ENCODE results near the gene CD44.
A peak's percentile ranks its signal among the peaks of the same experiment; 100 is the strongest.

CD44 gene

GRCh38 chr11:35179466-35180135, 40.6 kb downstream of the CD44 start:
- peaks cover 91% of the 10 kb centered on the region for H3K36me3 Mint-ChIP-seq (ENCODE audit: low read depth)
- H3K4me1 Mint-ChIP-seq (ENCODE audit: low read depth): peaks cover 90% of the 10 kb centered on the region
- DNase-seq: no peak
- H3K27me3 Mint-ChIP-seq: no peaks in the 10 kb centered on the region
- H3K27ac Mint-ChIP-seq: peak overlapping the region; percentile 94
- no peaks in the 10 kb centered on the region for H3K9me3 Mint-ChIP-seq
- peak overlapping the region; percentile 41 for H3K4me3 Mint-ChIP-seq

DNA sequence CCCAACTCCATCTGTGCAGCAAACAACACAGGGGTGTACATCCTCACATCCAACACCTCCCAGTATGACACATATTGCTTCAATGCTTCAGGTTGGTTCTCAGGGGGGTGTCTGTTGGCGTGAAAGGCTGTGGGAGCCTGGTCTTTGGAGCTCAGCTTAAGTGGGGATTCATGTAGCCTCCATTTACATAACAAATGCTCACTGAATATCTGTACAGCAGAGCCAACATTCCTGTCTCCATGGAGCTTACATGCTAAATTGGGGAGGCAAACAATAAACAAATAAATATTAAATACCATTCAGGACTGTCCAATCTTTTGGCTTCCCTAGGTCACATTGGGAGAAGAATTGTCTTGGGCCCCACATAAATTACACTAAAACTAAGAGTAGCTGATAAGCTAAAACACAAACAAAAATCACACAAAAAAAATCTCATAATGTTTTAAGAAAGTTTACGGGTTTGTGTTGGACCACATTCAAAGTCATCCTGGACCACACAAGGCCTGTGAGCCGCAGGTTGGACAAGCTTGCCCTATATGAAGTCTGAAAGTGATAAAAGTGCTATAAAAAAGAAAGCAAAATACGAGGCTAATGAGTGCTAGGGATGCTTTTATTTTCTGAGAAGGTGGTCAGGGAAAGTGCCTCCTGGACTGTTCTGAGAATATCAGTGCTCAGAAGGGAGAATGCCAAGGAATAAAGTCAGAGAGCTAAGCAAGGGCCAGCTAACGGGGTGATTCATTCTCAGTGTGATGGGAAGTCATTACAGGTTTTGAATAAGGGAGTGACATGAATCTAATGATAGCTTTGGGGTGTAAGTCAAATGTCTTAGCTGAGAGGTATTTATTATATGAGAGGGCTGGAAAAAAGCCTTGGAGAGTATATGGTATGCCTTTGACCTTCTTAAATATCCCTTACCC, 41.6 kb downstream of the CD44 start:
- Mint-ChIP-seq H3K9me3 (no peaks in the 10 kb centered on the region), H3K4me1 (ENCODE audit: low read depth) (peaks cover 90% of the 10 kb centered on the region), H3K4me3 (no peak overlapping the region), H3K27ac (peak overlapping the region; percentile 94), H3K27me3 (no peaks in the 10 kb centered on the region), H3K36me3 (ENCODE audit: low read depth) (peaks cover 91% of the 10 kb centered on the region)
- DNase-seq: no peak

DNA sequence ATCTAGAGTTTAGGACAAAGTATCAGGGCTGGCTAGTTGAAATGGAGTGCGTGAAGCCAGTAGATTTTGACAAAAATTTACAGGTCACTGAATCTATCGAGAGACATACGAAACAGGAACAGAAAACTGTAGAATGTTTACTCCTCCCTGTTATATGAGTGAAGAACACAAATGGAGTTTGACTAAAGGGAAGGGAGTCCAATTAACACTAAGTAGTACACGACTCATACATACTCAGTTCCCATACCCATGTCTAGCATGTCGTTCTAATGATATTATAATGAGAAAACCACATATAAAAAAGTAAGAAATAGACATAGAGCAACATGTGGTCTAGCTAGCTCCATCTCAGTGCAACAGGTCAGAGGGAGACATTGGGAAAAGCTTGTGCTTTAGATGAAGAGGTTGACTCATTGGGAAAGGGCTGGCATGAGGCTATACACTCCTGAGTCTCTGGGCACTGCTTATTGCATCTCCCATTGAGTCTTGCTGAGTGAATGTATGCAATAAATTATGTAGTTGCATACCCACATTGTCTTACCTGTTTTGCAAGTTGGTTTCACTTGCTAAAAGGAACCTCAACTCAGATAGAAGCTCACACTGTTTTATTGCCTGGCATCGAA, 43.5 kb downstream of the CD44 start:
- Mint-ChIP-seq H3K4me3 (no peak overlapping the region), H3K27me3 (no peaks in the 10 kb centered on the region), H3K9me3 (no peaks in the 10 kb centered on the region), H3K27ac (peak overlapping the region; percentile 81), H3K4me1 (ENCODE audit: low read depth) (peaks cover 87% of the 10 kb centered on the region), H3K36me3 (ENCODE audit: low read depth) (peaks cover 95% of the 10 kb centered on the region)
- no peak for DNase-seq

DNA sequence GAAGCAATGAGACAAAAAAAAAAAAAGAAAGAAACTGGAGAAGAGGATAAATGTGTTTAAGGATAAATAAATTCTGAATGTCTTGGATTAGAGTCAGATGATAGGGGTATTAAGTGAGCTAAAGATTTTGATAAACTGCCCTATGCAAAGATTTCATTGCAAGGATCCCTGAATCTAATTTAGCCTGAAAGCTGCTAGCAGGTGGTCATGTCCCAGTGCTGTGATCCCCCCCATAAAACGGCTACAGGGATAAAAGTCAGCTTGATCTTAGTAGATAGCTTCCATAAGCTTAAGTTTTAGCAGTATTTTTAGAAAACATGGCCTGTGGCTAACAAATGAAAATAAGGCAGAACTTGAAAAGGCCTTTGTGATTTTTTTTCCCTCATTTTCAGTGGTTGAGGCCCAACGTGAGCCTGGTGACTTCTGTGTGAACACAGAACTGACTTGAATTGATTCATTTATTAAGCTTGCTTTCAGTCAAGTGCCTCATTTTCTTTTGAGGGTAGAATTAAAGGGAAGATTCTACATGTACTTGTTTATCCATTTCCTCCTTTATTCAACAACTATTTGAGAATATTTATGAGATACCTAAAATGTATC, 44.5 kb downstream of the CD44 start:
- Mint-ChIP-seq H3K27me3 (no peaks in the 10 kb centered on the region), H3K27ac (peak overlapping the region; percentile 81), H3K4me3 (no peak overlapping the region), H3K9me3 (no peaks in the 10 kb centered on the region), H3K36me3 (ENCODE audit: low read depth) (peaks cover 95% of the 10 kb centered on the region), H3K4me1 (ENCODE audit: low read depth) (peaks cover 87% of the 10 kb centered on the region)
- no peak for DNase-seq

GRCh38 chr11:35185696-35186095, 46.7 kb downstream of the CD44 start:
- Mint-ChIP-seq H3K27ac (peak overlapping the region; percentile 49), H3K4me3 (no peak overlapping the region), H3K36me3 (ENCODE audit: low read depth) (peaks cover 95% of the 10 kb centered on the region), H3K9me3 (no peaks in the 10 kb centered on the region), H3K27me3 (no peaks in the 10 kb centered on the region), H3K4me1 (ENCODE audit: low read depth) (peaks cover 84% of the 10 kb centered on the region)
- no peak for DNase-seq

- Mint-ChIP-seq H3K27me3 (no peaks in the 10 kb centered on the region), H3K4me1 (ENCODE audit: low read depth) (peaks cover 89% of the 10 kb centered on the region), H3K9me3 (no peaks in the 10 kb centered on the region), H3K27ac (peak overlapping the region; percentile 76), H3K36me3 (ENCODE audit: low read depth) (peaks cover 100% of the 10 kb centered on the region), H3K4me3 (no peak overlapping the region)
- no peak for DNase-seq
Observed at GRCh38 chr11:35187996-35188395, 49.0 kb downstream of the CD44 start.

GRCh38 chr11:35190804-35191348, 51.9 kb downstream of the CD44 start:
- H3K27ac Mint-ChIP-seq: peak overlapping the region; percentile 44
- no peak overlapping the region for H3K4me3 Mint-ChIP-seq
- no peak for DNase-seq

DNA sequence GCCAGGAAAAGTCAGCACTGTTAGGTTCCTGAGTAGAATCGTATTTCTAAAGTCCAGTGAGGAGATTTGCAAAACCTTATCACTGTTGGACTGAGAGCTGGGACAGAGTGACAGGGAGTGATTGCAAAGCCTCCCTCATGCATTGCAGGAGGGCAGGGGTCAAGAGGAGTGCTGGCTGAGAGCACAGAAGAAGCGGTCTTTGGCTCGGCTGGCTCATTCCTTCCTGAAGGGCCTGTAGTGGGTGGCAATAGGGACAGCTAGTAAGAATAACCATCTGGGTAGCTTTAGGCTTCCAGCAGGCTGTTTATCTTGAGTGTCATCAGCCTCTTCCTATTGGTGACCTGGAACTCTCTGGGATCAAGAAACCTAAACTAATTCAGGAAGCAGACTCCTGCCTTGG, 53.4 kb downstream of the CD44 start:
- DNase-seq: no peak
- peak overlapping the region; percentile 77 for H3K27ac Mint-ChIP-seq
- no peak overlapping the region for H3K4me3 Mint-ChIP-seq
- H3K27me3 Mint-ChIP-seq: no peaks in the 10 kb centered on the region
- no peaks in the 10 kb centered on the region for H3K9me3 Mint-ChIP-seq
- peaks cover 94% of the 10 kb centered on the region for H3K4me1 Mint-ChIP-seq (ENCODE audit: low read depth)
- H3K36me3 Mint-ChIP-seq (ENCODE audit: low read depth): peaks cover 100% of the 10 kb centered on the region

More at GRCh38 chr11:35190804-35191348, 51.9 kb downstream of the CD44 start:
- peaks cover 89% of the 10 kb centered on the region for H3K4me1 Mint-ChIP-seq (ENCODE audit: low read depth)
- peaks cover 100% of the 10 kb centered on the region for H3K36me3 Mint-ChIP-seq (ENCODE audit: low read depth)
- H3K9me3 Mint-ChIP-seq: no peaks in the 10 kb centered on the region
- no peaks in the 10 kb centered on the region for H3K27me3 Mint-ChIP-seq

- peaks cover 4% of the 10 kb centered on the region for H3K9me3 Mint-ChIP-seq
- no peak overlapping the region for H3K4me3 Mint-ChIP-seq
- peak overlapping the region; percentile 77 for H3K27ac Mint-ChIP-seq
- H3K27me3 Mint-ChIP-seq: no peaks in the 10 kb centered on the region
- no peak for DNase-seq
- H3K4me1 Mint-ChIP-seq (ENCODE audit: low read depth): peaks cover 96% of the 10 kb centered on the region
- H3K36me3 Mint-ChIP-seq (ENCODE audit: low read depth): peaks cover 100% of the 10 kb centered on the region
Observed at GRCh38 chr11:35193767-35194166, 54.8 kb downstream of the CD44 start.

GRCh38 chr11:35197292-35197691, 58.3 kb downstream of the CD44 start:
- no peak for DNase-seq
- Mint-ChIP-seq H3K4me1 (ENCODE audit: low read depth) (peaks cover 93% of the 10 kb centered on the region), H3K27me3 (no peaks in the 10 kb centered on the region), H3K4me3 (no peak overlapping the region), H3K27ac (peak overlapping the region; percentile 64), H3K36me3 (ENCODE audit: low read depth) (peaks cover 100% of the 10 kb centered on the region), H3K9me3 (peaks cover 4% of the 10 kb centered on the region)

DNA sequence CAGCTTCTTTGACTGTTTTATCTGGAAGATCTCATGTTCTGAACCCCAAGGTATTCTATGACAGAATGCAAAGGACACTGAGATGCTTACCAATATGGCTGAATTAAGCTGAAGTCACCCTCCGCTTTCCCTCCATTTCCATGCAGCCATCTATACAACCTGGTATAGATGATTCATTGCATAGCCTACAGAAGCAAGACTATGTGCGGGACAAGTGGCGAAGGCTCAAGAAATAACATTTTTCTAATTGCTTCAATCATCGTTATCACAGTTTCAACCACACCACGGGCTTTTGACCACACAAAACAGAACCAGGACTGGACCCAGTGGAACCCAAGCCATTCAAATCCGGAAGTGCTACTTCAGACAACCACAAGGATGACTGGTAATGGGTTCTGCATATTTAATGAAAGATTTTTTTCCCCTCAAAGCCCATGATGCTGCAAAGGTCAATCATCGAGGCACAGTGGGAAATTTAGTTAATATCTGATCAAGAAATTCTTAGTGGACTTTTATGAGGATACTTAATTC, 61.9 kb downstream of the CD44 start:
- Mint-ChIP-seq H3K4me1 (ENCODE audit: low read depth) (peaks cover 83% of the 10 kb centered on the region), H3K27ac (peak overlapping the region; percentile 64), H3K27me3 (no peaks in the 10 kb centered on the region), H3K36me3 (ENCODE audit: low read depth) (peaks cover 100% of the 10 kb centered on the region), H3K9me3 (peaks cover 4% of the 10 kb centered on the region), H3K4me3 (no peak overlapping the region)
- DNase-seq: no peak

DNA sequence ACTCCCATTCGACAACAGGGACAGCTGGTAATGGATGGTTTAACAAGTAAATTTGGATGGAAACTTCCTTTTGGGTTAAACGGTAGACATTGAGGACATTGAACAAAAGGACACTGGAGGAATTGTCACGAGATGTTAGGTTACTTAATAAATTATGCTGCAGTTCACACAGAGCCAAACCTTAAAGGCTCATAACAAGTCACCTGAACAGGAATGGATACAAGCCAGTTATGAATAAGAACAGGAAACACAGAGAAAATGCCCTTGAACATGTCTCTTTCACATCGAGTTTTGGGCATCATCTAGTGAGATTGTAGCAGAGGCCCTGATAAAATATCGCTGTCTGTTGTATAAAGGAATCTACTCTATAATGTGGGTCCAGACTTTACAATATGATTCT, 65.6 kb downstream of the CD44 start:
- peak overlapping the region; percentile 22 for H3K27ac Mint-ChIP-seq
- H3K9me3 Mint-ChIP-seq: peaks cover 2% of the 10 kb centered on the region
- H3K4me1 Mint-ChIP-seq (ENCODE audit: low read depth): peaks cover 63% of the 10 kb centered on the region
- no peak overlapping the region for H3K4me3 Mint-ChIP-seq
- H3K27me3 Mint-ChIP-seq: no peaks in the 10 kb centered on the region
- no peak for DNase-seq
- H3K36me3 Mint-ChIP-seq (ENCODE audit: low read depth): peaks cover 100% of the 10 kb centered on the region

DNA sequence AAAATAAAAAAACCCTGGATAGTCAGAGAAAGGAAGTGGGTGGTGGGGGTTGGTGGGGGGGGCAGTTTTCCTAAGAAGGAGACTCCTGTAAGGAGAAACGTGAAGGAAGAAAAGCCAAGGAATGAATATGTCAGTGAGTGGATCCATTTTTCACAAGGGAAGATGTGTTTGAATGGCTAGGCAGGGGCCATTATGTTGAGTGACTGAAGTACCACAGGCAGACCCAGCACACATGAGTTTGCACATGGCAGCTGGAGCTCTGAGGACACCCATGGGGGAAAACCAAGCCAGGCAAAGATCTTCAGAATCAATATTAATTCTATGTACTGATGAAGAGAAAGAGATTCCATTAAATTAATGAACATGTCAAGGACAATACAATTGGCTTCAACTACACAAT, 67.6 kb downstream of the CD44 start:
- H3K27ac Mint-ChIP-seq: no peak overlapping the region
- H3K27me3 Mint-ChIP-seq: no peaks in the 10 kb centered on the region
- H3K4me1 Mint-ChIP-seq (ENCODE audit: low read depth): peaks cover 57% of the 10 kb centered on the region
- no peak for DNase-seq
- no peak overlapping the region for H3K4me3 Mint-ChIP-seq
- peaks cover 100% of the 10 kb centered on the region for H3K36me3 Mint-ChIP-seq (ENCODE audit: low read depth)
- H3K9me3 Mint-ChIP-seq: peaks cover 8% of the 10 kb centered on the region

All from activated T-cell treated with anti-CD3 and anti-CD28 coated beads, Interleukin-2, amount 50 U/mL, for 24 hours (primary cell).